ENCODE measurements around the gene DPP6.

GRCh38 chr7:154867068-154867467 is 814.9 kb downstream of the DPP6 start:
- TF ChIP-seq L3MBTL2 (conservative IDR thresholded peaks at IDR 0.05): no peak
- TF ChIP-seq CTBP1 (IDR thresholded peaks at IDR 0.05; ENCODE audit: borderline replicate concordance): no peak
- TF ChIP-seq HDGF (IDR thresholded peaks at IDR 0.05; ENCODE audit: borderline replicate concordance): no peak

All from HEK293T (cell line).